Hematopoietic multipotent progenitor cell treated with erythropoietin and hydrocortisone succinate and interleukin-3 and kit ligand, for 4 days (in vitro differentiated cells): Measurements from ENCODE around the gene RNF20.
"Not testable (repeated sequence)": the region's sequence is repeated elsewhere in the genome, so short reads cannot be mapped to it uniquely, and the experiment has no call there.

ENCODE experiments used
- DNase-seq: peaks from one replicate; pipeline ENCODE4 v3.0.0-alpha.2; 2015

Gene RNF20

GRCh38 chr9:101540069-101540468 lies 6.4 kb downstream of the RNF20 start:
- DNase-seq, result no peak

- no peak for DNase-seq
These were observed 9.6 kb downstream of the RNF20 start for GRCh38 chr9:101543098-101543735.

DNA sequence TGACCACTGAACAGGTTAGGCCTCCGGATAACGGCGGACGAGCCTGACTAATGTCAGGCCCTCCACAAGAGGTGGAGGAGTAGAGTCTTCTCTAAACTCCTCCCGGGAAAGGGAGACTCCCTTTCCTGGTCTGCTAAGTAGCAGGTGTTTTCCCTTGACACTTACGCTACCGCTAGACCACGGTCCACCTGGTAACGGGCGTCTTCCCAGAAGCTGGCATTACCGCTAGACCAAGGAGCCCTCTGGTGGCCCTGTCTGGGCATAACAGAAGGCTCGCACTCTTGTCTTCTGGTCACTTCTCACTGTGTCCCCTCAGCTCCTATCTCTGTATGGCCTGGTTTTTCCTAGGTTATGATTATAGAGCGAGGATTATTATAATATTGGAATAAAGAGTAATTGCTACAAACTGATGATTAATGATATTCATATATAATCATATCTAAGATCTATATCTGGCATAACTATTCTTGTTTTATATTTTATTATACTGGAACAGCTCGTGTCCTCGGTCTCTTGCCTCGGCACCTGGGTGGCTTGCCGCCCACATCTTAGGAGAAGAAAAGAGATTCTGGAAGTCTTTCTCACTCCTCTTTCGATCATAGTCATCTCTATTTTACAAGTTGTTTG lies 15.9 kb downstream of the RNF20 start:
- not testable (repeated sequence) for DNase-seq

DNA sequence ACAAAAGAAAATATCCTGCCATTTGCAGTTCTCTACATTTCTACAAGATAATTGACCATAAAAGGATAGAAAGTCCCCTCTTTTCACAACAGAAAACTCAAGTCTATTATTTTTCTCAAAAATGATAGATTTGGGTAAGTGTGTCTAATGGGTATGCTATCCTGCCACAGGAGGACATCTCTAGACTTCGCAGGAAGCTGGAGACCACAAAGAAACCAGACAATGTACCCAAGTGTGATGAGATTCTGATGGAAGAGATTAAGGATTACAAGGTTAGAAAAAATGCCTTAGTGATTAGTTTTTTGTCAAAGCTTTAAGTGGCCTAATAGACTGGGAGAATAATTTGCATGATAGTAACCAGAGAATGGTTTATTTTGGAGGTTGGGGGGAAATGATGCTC lies 28.1 kb downstream of the RNF20 start:
- DNase-seq, result peak; percentile 42

- no peak for DNase-seq
These were observed 29.3 kb downstream of the RNF20 start for GRCh38 chr9:101562966-101563365.

GRCh38 chr9:101564252-101564651 lies 30.6 kb downstream of the RNF20 start:
- no peak for DNase-seq

DNA sequence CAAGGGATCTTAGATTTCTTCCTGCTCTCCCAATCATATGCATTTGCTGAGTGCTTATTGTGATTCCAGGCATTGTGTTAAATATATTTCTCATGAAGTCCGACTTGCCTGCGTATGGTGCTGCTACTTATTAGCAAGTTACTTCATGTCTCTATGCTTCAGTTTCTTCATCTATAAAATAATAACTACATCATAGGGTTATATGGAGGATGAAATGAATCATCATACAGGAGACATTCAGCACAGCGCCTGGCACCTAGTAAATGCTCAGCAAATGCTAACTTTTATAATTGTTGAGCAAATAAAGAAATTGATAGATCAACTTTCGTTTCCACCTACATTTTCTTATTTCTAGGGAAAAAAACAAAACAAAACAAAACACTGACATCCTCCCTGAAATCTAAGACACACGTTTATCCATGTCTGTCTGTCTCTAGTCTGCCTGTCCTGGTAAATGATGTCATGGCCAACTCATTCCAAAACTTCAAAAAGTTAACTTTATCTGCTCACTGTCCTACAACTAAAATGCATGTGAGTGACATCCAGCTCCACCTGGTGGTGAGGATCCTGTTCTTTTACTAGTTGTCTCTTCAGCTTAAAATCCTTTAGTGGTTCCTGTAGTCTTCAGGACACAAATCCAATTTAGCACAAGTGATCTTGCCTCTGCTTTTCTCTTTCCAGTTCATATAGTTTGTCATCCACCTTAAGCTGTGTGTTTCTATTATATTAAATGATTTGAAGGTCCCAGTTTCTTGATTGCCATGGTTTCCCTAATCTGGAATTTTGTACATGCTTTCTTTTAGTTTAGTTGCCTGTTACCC lies 33.5 kb downstream of the RNF20 start:
- peak; percentile 77 for DNase-seq

- peak; percentile 56 for DNase-seq
These were observed 34.2 kb downstream of the RNF20 start for GRCh38 chr9:101567725-101568350.

DNA sequence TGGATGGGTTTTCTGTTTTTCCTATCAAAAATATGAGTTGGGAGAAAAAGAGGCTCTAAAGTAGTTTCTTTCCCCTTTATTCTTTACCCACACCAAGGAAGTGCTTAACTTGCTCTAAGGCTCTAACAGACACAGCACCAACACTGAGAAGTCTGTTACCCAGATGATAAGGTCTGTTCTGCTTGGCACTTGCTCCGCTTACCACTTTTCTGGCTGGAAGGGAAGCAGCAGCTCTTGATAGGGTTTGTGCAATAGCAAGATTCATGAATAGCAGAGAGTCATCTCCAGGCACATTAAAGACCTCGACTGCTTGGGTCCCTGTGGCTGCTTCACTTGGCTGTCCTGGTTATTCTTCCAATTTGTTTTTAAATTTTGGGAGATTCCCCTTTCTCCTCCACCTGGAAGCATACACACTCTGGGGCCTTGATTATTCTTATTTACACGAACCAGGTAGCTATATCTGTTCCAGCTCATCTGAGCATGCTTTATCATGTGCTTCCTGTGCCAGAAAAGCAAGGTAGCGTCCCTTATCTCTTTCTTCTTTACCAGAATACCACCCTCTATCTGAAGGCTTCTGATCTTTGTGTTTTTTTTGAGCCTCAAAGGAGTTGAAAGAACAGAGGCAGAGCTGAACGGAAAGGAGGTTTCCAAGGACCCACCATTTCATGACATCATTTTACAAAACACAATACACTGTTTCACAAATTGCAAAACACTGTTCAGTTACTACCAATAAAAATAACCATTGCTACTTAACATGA lies 36.3 kb downstream of the RNF20 start:
- DNase-seq, result peak; percentile 96

DNA sequence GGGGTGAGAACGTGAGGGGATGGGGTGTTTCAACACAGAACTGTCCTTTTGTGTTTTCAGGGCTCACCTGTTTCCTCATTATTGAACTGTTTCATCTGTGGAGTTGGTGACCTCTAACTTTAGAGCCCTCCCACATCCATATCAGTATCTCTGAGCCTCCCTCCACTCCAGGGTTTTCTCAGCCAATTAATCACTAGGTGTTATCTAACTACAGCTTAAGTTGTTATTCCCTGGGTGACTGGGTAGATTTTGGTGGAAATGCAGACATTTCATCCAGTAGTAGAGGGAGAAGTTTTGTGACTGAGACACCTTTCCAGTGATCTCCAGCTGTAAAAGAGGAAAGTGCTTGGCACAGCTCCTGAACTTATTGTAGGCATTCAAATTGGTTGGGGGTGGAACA lies 37.5 kb downstream of the RNF20 start:
- DNase-seq, result peak; percentile 56

- DNase-seq, result no peak
These were observed 38.7 kb downstream of the RNF20 start for GRCh38 chr9:101572316-101572715.

- DNase-seq, result no peak
These were observed 41.2 kb downstream of the RNF20 start for GRCh38 chr9:101574731-101575333.

DNA sequence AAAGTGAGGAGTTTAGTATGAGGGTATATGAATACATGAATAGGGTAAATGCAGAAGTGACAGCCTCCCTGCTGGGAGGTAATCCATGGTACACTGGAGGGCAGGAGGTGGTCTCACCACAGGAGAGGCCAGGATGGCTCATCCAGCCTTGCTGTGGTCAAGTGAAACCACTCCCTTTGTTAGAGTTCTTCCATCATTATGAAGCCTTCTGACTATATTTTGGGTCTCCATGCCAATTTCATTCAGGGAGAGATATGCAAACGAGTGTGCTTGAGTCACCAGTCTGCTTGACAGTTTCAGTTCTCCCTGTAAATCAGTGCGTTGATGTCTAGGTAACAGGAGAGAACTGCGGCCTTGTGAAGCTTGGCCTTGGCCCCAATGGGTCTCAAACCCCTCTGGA lies 44.7 kb downstream of the RNF20 start:
- DNase-seq, result no peak

- DNase-seq, result no peak
These were observed 46.3 kb downstream of the RNF20 start for GRCh38 chr9:101579711-101580545.

DNA sequence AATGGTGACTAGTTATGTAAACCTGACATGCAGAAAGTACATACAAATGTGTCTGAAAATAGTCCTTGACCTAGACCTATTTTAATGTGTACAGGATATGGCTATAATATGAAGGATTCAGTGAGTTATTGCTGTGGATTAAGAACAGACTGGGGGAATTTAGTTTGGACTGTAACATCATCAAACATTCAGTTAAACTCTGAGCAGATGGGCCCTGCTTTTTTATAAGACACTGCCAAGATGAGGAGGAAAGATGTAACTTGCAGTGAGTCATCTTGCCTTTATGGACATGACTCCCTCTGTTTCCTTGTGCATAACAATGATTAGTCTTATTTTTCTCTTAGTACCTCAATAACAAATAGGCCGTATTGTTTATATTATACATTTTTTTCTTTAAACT lies 48.9 kb downstream of the RNF20 start:
- no peak for DNase-seq

DNA sequence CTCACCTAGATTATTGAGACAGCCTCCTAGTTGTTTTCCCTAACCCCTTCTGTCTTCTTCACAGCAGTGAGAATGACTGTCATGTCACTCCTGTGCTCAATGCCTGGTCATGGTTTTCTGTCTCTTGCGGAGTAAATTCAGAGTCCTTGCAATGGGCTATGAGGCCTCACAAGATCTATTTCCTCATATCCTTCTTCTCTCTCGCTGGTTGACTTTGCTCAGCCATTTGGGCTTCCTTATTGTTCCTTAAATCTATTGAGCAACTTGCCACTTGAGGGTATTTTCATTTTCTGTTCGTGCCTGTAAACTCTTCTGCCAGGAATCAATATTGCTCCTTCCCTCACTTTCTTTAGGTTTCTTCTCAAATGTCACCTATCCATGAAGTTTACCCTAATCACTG lies 52.1 kb downstream of the RNF20 start:
- DNase-seq, result peak; percentile 60

DNA sequence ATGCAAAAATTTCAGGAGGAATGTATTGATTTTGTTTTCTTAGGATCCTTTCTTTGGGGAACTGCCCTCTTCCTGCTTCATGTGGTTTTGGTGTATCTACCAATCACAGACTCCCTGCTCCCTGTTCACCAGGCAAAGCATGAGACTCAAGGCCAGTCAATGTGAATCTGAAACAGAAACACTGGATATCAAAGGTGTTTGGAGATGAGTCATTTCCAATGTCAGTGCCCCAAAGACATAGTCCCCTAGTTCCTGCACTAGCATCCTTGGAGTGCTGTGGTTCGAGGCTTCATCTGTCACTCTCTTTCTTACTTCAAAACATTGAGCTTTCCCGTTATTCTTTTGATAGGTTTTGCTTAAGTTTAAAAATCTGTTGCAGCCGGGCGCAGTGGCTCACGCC lies 53.0 kb downstream of the RNF20 start:
- DNase-seq, result no peak

DNA sequence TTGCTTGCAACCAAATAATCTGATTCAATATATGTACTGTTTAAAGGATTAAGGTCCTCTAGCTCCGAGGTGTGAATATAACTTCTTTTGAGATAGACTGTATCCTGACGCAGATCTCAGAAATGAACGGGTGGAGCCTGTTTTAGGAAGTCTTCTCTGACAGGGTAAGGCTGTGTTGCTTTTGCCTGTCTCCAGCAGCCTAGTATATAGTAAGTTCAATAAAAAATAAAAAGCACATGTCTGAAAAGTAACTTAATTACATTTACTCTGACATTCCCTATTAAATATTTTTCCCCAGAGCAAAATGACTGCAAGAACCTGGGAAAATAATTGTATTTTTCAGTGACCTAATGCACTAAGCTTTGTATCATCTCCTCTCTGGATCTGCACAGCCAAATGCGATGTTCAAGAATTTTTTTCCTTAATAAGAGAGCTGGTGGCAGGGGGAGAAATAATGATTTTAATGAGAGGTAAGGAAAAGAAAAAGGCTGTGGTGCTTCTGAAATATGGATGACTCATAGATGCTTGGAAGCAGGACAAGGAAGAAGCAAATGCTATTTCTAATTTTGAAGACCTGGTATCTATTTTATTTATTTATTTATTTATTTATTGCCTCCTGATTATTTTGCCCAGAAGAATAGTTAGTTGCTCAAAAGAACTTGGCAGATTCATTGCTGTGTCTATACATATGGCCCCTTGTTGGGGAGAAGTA lies 53.8 kb downstream of the RNF20 start:
- no peak for DNase-seq

DNA sequence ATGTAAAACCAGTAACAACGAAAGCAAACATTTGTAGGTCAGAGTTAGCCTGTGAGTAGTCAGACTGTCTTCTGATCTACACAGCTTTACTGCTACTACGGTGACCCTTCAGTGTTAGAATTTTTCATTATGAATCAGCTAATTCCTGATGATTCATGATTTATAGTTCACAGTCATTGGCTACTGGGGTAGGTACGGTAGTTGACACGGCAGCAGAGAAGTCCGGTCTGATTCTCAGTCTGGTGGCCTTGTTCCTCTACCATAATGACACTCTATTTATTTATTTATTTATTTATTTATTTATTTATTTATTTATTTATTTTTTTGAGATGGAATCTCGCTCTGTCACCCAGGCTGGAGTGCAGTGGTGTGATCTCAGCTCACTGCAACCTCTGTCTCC lies 56.4 kb downstream of the RNF20 start:
- DNase-seq, result not testable (repeated sequence)

DNA sequence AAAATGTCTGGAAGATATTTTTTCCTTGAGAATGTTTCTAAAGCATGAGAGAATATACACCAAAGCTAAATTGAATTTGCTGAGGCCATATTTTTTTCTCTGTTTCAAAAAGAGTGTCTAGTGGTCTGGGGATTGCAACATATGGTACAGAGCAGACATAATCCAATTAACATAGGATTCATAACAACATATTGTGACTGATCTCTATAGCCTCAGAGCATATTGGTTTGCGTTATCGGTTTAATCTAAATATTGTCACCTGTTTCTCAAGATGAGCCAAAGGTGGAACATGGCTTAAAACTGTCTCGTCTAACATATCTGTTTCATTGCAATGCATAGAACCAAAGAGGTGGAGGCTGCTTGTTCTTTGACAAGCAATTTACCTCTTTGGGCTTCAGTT lies 57.2 kb downstream of the RNF20 start:
- no peak for DNase-seq
